Mesodermal cell (in vitro differentiated cells): ENCODE measurements around the gene TMEM223.
"Not testable (repeated sequence)": the region's sequence is repeated elsewhere in the genome, so short reads cannot be mapped to it uniquely, and the experiment has no call there.

Source experiments
- H3K27ac ChIP-seq: 2 replicates; pipeline ENCODE4 v1.7.0; 2013; ENCODE audit warnings: mild to moderate bottlenecking, low read depth, low read length, moderate library complexity; ENCODE audit not compliant: severe bottlenecking
- H3K36me3 ChIP-seq: 2 replicates; pipeline ENCODE4 v1.7.1; 2013; ENCODE audit warnings: mild to moderate bottlenecking, low read length, moderate library complexity; ENCODE audit not compliant: control insufficient read depth, insufficient read depth
- H3K4me1 ChIP-seq: one replicate; pipeline ENCODE4 v1.7.1; 2013; ENCODE audit warnings: mild to moderate bottlenecking, low read length; ENCODE audit not compliant: insufficient read depth, control insufficient read depth, poor library complexity, severe bottlenecking
- H3K4me3 ChIP-seq: 2 replicates; pipeline ENCODE4 v1.7.0; 2013; ENCODE audit warnings: low read length, control low read depth, mild to moderate bottlenecking; ENCODE audit not compliant: insufficient read depth, poor library complexity, severe bottlenecking; ENCODE audit errors: extremely low read depth
- H3K9me3 ChIP-seq: 2 replicates; pipeline ENCODE4 v1.7.1; 2013; ENCODE audit warnings: mild to moderate bottlenecking, low read length, moderate library complexity; ENCODE audit not compliant: control insufficient read depth
- WGBS, 2 experiments: methylation state at CpG; one replicate each; pipeline ENCODE4 v1.1.5; 2013; ENCODE audit warnings: missing lambda C conversion rate in 2 of 2; ENCODE audit not compliant: insufficient coverage in 2 of 2; 5-methylcytosine and 5-hydroxymethylcytosine counted together

Gene TMEM223

DNA sequence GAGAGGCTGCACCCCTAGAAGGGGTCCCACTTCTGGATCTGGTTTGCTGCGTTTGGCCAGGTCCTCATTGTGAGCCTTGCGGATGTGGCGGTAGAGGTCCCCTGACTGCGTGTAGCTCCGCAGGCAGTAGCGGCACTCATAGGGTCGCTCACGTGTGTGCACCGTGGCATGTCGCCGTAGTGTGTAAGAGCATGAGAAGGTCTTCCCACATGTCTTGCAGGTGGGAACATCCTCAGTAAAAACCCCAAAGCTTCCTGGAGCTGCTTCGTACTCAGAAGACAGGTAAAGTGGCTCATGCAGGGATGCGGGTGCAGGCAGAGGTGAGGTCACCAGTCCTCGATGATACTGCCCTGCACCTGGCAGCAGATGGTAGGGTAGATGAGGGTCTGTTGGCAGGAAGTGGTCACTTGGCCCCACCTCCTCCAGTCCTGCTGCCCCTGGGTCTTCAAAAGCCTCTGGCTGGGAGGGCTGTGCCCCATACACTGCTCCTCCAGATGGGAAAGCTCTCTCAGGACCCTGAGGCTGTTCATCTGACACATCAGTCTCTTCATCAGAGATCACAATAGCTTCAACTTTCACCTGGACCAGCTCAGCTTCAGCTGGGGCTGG is 39.5 kb downstream of the TMEM223 start:
- Histone ChIP-seq H3K4me1 (peaks cover 9% of the 10 kb centered on the region), H3K9me3 (no peaks in the 10 kb centered on the region), H3K4me3 (no peak overlapping the region), H3K36me3 (peaks cover 13% of the 10 kb centered on the region), H3K27ac (no peak overlapping the region)
- 97 to 98% methylated on average over 12 to 13 of the region's 14 CpGs for WGBS, 2 experiments

DNA sequence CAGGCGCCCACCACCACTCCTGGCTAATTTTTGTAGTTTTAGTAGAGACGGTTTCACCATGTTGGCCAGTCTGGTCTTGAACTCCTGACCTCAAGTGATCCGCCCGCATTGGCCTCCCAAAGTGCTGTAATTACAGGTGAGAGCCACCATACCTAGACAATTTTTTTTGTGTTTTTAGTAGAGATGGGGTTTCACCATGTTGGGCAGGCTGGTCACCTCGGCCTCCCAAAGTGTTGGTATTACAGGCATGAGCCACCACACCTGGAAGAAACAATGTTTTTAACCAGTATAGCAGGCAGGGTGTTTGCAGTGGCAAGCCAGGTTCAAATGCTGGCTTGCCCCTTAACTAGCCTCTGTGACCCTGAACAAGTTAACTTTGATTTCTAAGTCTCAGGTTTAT is 41.9 kb downstream of the TMEM223 start:
- H3K9me3 ChIP-seq, H3K4me1 ChIP-seq, H3K27ac ChIP-seq, H3K4me3 ChIP-seq: not testable (repeated sequence)
- 93 to 100% methylated on average over 3 to 5 of the region's 5 CpGs for WGBS, 2 experiments
- H3K36me3 ChIP-seq: peaks cover 13% of the 10 kb centered on the region

GRCh38 chr11:62747475-62748160 is 44.2 kb downstream of the TMEM223 start:
- peaks cover 8% of the 10 kb centered on the region for H3K36me3 ChIP-seq
- H3K4me1 ChIP-seq: peaks cover 4% of the 10 kb centered on the region
- H3K9me3 ChIP-seq: no peaks in the 10 kb centered on the region
- peak overlapping the region; percentile 45 for H3K27ac ChIP-seq
- H3K4me3 ChIP-seq: no peak overlapping the region
- 95% methylated on average over 4 to 5 of the region's 9 CpGs for WGBS, 2 experiments
